Sigmoid colon (tissue), 7 donors: ENCODE results near the gene ABCB6. TPM values are rescaled to one million over a fixed set of nuclear protein-coding genes. Genes with fewer than 3 reads are reported as not detected.

Experiments used
- DNase-seq: peaks from one replicate; pipeline ENCODE4 v3.0.0-alpha.2; 2019
- H3K27ac ChIP-seq, 4 donors: fragments of 200-600 bp; sonication (generic); one replicate each; pipeline ENCODE4 v1.5.1; 2016 to 2019; ENCODE audit warnings: mild to moderate bottlenecking in 1 of 4
- H3K27me3 ChIP-seq, 3 donors: fragments of 200-600 bp; sonication (generic); one replicate each; pipeline ENCODE4 v1.5.1; 2019; ENCODE audit warnings: mild to moderate bottlenecking in 1 of 3
- H3K36me3 ChIP-seq, 4 donors: fragments of 200-600 bp; sonication (generic); one replicate each; pipeline ENCODE4 v1.5.1; 2016 to 2019
- H3K4me1 ChIP-seq, 4 donors: fragments of 200-600 bp; sonication (generic); one replicate each; pipeline ENCODE4 v1.5.1; 2017 to 2019
- H3K4me3 ChIP-seq, 4 donors: fragments of 200-600 bp; sonication (generic); one replicate each; pipeline ENCODE4 v1.5.1; 2017 to 2019; ENCODE audit warnings: mild to moderate bottlenecking in 2 of 4, moderate library complexity in 1 of 4
- H3K9me3 ChIP-seq, 4 donors: fragments of 200-600 bp in 3 of 4; sonication (generic) in 3 of 4; one replicate each; pipeline versions ENCODE4 v1.5.1 to v1.6.1; 2013 to 2019
- EP300 ChIP-seq, 4 donors: sonication (generic); formaldehyde crosslinking; IDR thresholded peaks; one replicate each; pipeline ENCODE4 v1.6.1; 2017; ENCODE audit warnings: antibody characterized with exemption in 4 of 4
- POLR2A ChIP-seq, 2 donors: fragments of 450-650 bp; IDR thresholded peaks; one replicate each; pipeline ENCODE4 v1.6.1; 2016; ENCODE audit warnings: antibody characterized with exemption in 2 of 2, mild to moderate bottlenecking in 2 of 2, moderate library complexity in 2 of 2
- POLR2AphosphoS5 ChIP-seq, 4 donors: sonication (generic); formaldehyde crosslinking; IDR thresholded peaks; one replicate each; pipeline ENCODE4 v1.6.1; 2017; ENCODE audit warnings: antibody characterized with exemption in 4 of 4
- WGBS, 2 donors: extraction: QIAGEN DNeasy Blood & Tissue Kit; methylation state at CpG; one replicate each; pipeline ENCODE4 v1.1.7; 2013; 5-methylcytosine and 5-hydroxymethylcytosine counted together
- intact Hi-C: fragments of 100-400 bp; cut with DNase I; formaldehyde crosslinking; loops from one replicate; pipeline ENCODE4 v1.15.1; 2023
- polyA plus RNA-seq, 3 donors: library from polyadenylated mRNA; stranded (reverse); fragments of 200-250 nt; gene quantifications; one replicate each; pipeline ENCODE4 v1.2.3, GENCODE V29; 2013
- total RNA-seq, 4 donors: library from RNA; depleted of rRNA; stranded (reverse); fragments of >200 nt; gene quantifications; one replicate each; pipeline ENCODE4 v1.1.0, GENCODE V29; 2016
- TF ChIP-seq, protein P1 (sequence below), 4 experiments: fragments of 450-650 bp in 3 of 4; fragments of 200-600 bp in 1 of 4; IDR thresholded peaks; one replicate each; pipeline ENCODE4 v1.5.1; 2016 to 2019; ENCODE audit warnings: antibody characterized with exemption in 4 of 4, mild to moderate bottlenecking in 3 of 4, moderate library complexity in 2 of 4
- donor health status: healthy with polysubstance abuse.
- donor health status: Bipolar disorder and iron deficiency.
- donor health status: healthy.

ABCB6 gene
- total and polyA plus RNA-seq, 7 donors, result 4.8 to 39.3 (median 16.1) TPM; not detected in 1

DNA sequence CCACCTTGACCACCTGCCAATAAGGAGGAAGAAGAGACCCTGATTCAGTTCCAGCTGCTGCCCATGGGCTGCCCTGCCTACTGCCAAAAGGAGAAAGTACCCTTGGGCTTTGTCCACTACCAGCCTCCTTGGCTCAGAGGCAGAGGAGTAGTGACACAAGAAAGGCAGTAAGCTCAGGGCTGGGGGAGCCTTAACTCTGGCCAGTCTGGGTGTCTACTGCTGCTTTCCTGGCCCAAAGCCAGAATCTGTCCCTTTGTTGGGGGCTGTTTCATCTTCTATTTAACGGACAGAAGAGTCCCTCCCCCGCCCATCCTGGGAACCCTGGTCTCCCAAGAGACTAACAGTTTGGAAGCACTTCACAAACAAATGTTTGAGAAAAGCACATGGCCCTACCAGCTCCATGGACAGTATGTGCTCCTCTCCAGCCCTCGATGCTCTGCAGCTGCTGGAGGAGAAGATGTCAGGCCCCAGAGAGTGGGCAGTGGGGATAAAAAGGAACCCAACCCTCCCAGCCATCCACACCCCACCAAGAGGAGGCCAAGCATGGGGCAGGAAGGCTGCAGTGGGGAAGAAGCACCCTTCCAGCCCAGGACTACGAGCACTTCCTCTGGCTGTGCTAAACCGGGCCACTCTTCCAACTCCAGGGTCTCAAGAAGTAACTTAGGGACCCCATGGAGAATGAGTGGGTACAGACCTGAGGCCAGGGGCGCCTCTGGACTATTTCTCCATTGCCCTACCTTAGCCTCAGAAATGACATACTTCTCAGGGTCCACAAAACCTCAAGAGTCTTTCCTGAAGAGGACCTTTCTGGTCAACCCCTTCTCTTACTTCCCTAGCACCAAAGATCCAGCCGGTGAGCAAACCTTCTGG, 9.5 kb upstream of the ABCB6 start:
- Histone ChIP-seq H3K27ac (peak overlapping the region; percentile 89 to 94 (median 94)), H3K4me1 (peaks cover 0 to 35% (median 31%) of the 10 kb centered on the region in 4 donors), H3K27me3 (no peaks in the 10 kb centered on the region), H3K36me3 (peaks cover 36 to 53% (median 41%) of the 10 kb centered on the region in 4 donors), H3K9me3 (no peaks in the 10 kb centered on the region), H3K4me3 (peak overlapping the region; percentile 57 to 79 (median 68))
- no peak for TF ChIP-seq EP300 (IDR thresholded peaks at IDR 0.05)
- no peak for TF ChIP-seq POLR2A (IDR thresholded peaks at IDR 0.05)
- TF ChIP-seq, protein P1, sequence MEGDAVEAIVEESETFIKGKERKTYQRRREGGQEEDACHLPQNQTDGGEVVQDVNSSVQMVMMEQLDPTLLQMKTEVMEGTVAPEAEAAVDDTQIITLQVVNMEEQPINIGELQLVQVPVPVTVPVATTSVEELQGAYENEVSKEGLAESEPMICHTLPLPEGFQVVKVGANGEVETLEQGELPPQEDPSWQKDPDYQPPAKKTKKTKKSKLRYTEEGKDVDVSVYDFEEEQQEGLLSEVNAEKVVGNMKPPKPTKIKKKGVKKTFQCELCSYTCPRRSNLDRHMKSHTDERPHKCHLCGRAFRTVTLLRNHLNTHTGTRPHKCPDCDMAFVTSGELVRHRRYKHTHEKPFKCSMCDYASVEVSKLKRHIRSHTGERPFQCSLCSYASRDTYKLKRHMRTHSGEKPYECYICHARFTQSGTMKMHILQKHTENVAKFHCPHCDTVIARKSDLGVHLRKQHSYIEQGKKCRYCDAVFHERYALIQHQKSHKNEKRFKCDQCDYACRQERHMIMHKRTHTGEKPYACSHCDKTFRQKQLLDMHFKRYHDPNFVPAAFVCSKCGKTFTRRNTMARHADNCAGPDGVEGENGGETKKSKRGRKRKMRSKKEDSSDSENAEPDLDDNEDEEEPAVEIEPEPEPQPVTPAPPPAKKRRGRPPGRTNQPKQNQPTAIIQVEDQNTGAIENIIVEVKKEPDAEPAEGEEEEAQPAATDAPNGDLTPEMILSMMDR (IDR thresholded peaks at IDR 0.05), result no peak
- no peak for TF ChIP-seq POLR2AphosphoS5 (IDR thresholded peaks at IDR 0.05)
- DNase-seq, result no peak
- intact Hi-C loops, result loop anchor here (10.0 kb wide), 1 partner anchor 157 kb away; the partner anchor contains the start of gene DNPEP
- 42 to 52% methylated on average over 7 of the region's 7 CpGs for WGBS, 2 donors

DNA sequence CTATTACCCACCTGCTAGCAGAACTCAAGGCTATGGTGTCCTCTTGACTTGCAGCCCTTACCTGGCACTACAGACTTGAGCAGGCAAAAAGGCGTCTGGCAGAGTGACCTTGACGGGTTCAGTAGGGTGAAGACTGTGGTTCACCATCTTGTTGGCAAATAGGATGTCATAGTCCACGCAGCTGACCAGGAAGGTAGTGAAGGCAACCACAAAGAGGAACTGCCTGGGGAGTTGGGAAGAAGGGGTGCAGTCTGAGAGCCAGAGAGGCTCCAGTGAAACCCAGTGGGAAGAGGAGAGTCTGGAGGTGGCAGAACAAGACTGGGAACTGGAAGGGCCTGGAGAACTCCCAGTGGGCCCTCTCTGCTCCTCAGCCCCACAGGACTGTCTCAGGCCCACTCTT, 6.6 kb upstream of the ABCB6 start:
- no peak overlapping the region for H3K27ac ChIP-seq
- 78 to 86% methylated on average over 3 of the region's 3 CpGs for WGBS, 2 donors
- no peaks in the 10 kb centered on the region for H3K27me3 ChIP-seq
- H3K4me1 ChIP-seq, result peaks cover 0 to 24% (median 20%) of the 10 kb centered on the region in 4 donors
- H3K9me3 ChIP-seq, result no peaks in the 10 kb centered on the region
- no peak overlapping the region for H3K4me3 ChIP-seq
- DNase-seq, result no peak
- TF ChIP-seq, protein P1 (IDR thresholded peaks at IDR 0.05), result no peak
- TF ChIP-seq POLR2AphosphoS5 (IDR thresholded peaks at IDR 0.05) (no peak), EP300 (IDR thresholded peaks at IDR 0.05) (no peak), POLR2A (IDR thresholded peaks at IDR 0.05) (no peak)
- intact Hi-C loops, result loop anchor here (10.0 kb wide), 1 partner anchor 159 kb away; the partner anchor contains the start of gene DNPEP
- H3K36me3 ChIP-seq, result peaks cover 53 to 69% (median 56%) of the 10 kb centered on the region in 4 donors

- Histone ChIP-seq H3K27ac (no peak overlapping the region), H3K4me3 (no peak overlapping the region), H3K36me3 (peaks cover 56 to 76% (median 62%) of the 10 kb centered on the region in 4 donors), H3K9me3 (no peaks in the 10 kb centered on the region), H3K4me1 (peaks cover 0 to 32% (median 30%) of the 10 kb centered on the region in 4 donors), H3K27me3 (no peaks in the 10 kb centered on the region)
- intact Hi-C loops, result loop anchor here (10.0 kb wide), 1 partner anchor 161 kb away; the partner anchor contains the start of gene DNPEP
- 95 to 96% methylated on average over 31 of the region's 31 CpGs for WGBS, 2 donors
- TF ChIP-seq EP300 (IDR thresholded peaks at IDR 0.05), result no peak
- no peak for TF ChIP-seq POLR2AphosphoS5 (IDR thresholded peaks at IDR 0.05)
- no peak for DNase-seq
Observed at GRCh38 chr2:219223831-219224610, 5.3 kb upstream of the ABCB6 start.

- intact Hi-C loops, result loop anchor here (10.0 kb wide), 1 partner anchor 163 kb away; the partner anchor contains the start of gene DNPEP
- H3K36me3 ChIP-seq, result peaks cover 56 to 74% (median 61%) of the 10 kb centered on the region in 4 donors
- no peak for TF ChIP-seq EP300 (IDR thresholded peaks at IDR 0.05)
- TF ChIP-seq, protein P1 (IDR thresholded peaks at IDR 0.05), result no peak
- no peak for TF ChIP-seq POLR2A (IDR thresholded peaks at IDR 0.05)
- TF ChIP-seq POLR2AphosphoS5 (IDR thresholded peaks at IDR 0.05), result no peak
- H3K27me3 ChIP-seq, result no peaks in the 10 kb centered on the region
- no peak for DNase-seq
- WGBS, 2 donors, result 95 to 96% methylated on average over 16 of the region's 16 CpGs
- no peaks in the 10 kb centered on the region for H3K9me3 ChIP-seq
- no peak overlapping the region for H3K27ac ChIP-seq
- H3K4me1 ChIP-seq, result peaks cover 0 to 31% (median 28%) of the 10 kb centered on the region in 4 donors
- no peak overlapping the region for H3K4me3 ChIP-seq
Observed at GRCh38 chr2:219221957-219222518, 3.3 kb upstream of the ABCB6 start.
